ENCODE results near the gene C2orf42.
"Not testable (repeated sequence)": the region's sequence is repeated elsewhere in the genome, so short reads cannot be mapped to it uniquely, and the experiment has no call there.

The C2orf42 gene

GRCh38 chr2:70103531-70104061 is 87.2 kb downstream of the C2orf42 start:
- no peak for TF ChIP-seq CTCF (IDR thresholded peaks at IDR 0.05; ENCODE audit: low read depth, low read length)
- in situ Hi-C loops (cut with HindIII; ENCODE audit: low sequenced_read_pairs), result no loop called here
- no peak for DNase-seq (ENCODE audit: low read depth, low spot score)
- no peak overlapping the region for H3K4me3 ChIP-seq (ENCODE audit: low read depth, low read length)

GRCh38 chr2:70102323-70102905 is 88.4 kb downstream of the C2orf42 start:
- DNase-seq (ENCODE audit: low read depth, low spot score); H3K4me3 ChIP-seq (ENCODE audit: low read depth, low read length); in situ Hi-C loops (cut with HindIII; ENCODE audit: low sequenced_read_pairs): not testable (repeated sequence)

- in situ Hi-C loops (cut with HindIII; ENCODE audit: low sequenced_read_pairs); H3K4me3 ChIP-seq (ENCODE audit: low read depth, low read length); DNase-seq (ENCODE audit: low read depth, low spot score): not testable (repeated sequence)
Measured at GRCh38 chr2:70101686-70102085, 89.1 kb downstream of the C2orf42 start.

- H3K4me3 ChIP-seq (ENCODE audit: low read depth, low read length), result no peak overlapping the region
- in situ Hi-C loops (cut with HindIII; ENCODE audit: low sequenced_read_pairs), result no loop called here
- no peak for TF ChIP-seq CTCF (IDR thresholded peaks at IDR 0.05; ENCODE audit: low read depth, low read length)
- DNase-seq (ENCODE audit: low read depth, low spot score), result no peak
Measured at GRCh38 chr2:70101174-70101573, 89.6 kb downstream of the C2orf42 start.
